ENCODE data around the gene KMO.

The KMO gene

DNA sequence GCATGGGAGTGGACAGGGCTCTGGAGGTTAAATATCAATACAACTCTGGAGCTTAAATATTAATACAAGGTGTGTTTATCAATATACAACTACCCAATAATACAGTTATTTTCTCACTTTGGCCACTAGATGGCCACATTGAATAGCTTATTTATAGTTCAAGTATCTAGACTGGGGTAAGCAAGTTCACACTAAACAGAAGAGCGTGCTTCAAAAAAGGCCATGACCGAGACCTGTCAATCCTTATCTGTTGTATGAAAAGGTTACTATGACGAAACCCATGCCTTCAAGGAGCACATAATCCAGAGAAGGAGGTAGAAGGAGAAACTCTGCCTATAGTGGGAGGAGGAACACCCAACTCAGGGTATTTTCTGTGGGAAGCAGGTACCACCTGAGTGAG lies 78.9 kb downstream of the KMO start:
- Histone ChIP-seq H4K91ac (ENCODE audit: low read length) (no peak overlapping the region), H3K4me1 (ENCODE audit: control insufficient read depth, insufficient read depth, low read depth, low read length) (peaks cover 11% of the 10 kb centered on the region), H3K9me3 (ENCODE audit: control insufficient read depth, low read length) (no peaks in the 10 kb centered on the region), H2AFZ (ENCODE audit: low read depth, low read length) (no peak overlapping the region), H3K18ac (ENCODE audit: low read depth in 1 of 2, low read length in 2 of 2) (no peak overlapping the region), H2BK5ac (ENCODE audit: low read depth, low read length, poor library complexity, severe bottlenecking) (no peak overlapping the region), H3K27ac (ENCODE audit: low read length, poor library complexity, severe bottlenecking) (no peak overlapping the region), H3K4ac (ENCODE audit: low read depth in 1 of 2, low read length in 2 of 2) (no peak overlapping the region), H3K4me3 (ENCODE audit: insufficient read depth in 1 of 2, low read depth in 1 of 2, low read length in 2 of 2) (no peak overlapping the region), H4K8ac (ENCODE audit: low read length) (no peak overlapping the region), H2AK5ac (ENCODE audit: low read length, severe bottlenecking) (no peak overlapping the region), H3K36me3 (ENCODE audit: control insufficient read depth in 1 of 2, insufficient read depth in 2 of 2, low read depth in 1 of 2, low read length in 2 of 2) (no peaks in the 10 kb centered on the region), H3K14ac (ENCODE audit: low read length in 2 of 2) (no peak overlapping the region), H3K23ac (ENCODE audit: low read length in 2 of 2) (no peak overlapping the region), H2BK12ac (ENCODE audit: low read length in 2 of 2) (peak overlapping the region in 1 of 2 experiments; percentile 68), H2BK120ac (ENCODE audit: low read depth, low read length) (no peak overlapping the region), H3K9ac (ENCODE audit: low read length) (peak overlapping the region; percentile 88), H3K4me2 (ENCODE audit: low read length, poor library complexity, severe bottlenecking) (no peak overlapping the region), H3K27me3 (ENCODE audit: control insufficient read depth in 1 of 2, insufficient read depth in 1 of 2, low read length in 2 of 2) (no peaks in the 10 kb centered on the region), H2BK15ac (ENCODE audit: low read depth, poor library complexity, severe bottlenecking) (no peak overlapping the region), H3K79me1 (replicated peaks; ENCODE audit: low read length, poor library complexity, severe bottlenecking) (peaks cover 3% of the 10 kb centered on the region)
- DNase-seq: peak; percentile 81
- WGBS: 11% methylated on average over 3 of the region's 3 CpGs

DNA sequence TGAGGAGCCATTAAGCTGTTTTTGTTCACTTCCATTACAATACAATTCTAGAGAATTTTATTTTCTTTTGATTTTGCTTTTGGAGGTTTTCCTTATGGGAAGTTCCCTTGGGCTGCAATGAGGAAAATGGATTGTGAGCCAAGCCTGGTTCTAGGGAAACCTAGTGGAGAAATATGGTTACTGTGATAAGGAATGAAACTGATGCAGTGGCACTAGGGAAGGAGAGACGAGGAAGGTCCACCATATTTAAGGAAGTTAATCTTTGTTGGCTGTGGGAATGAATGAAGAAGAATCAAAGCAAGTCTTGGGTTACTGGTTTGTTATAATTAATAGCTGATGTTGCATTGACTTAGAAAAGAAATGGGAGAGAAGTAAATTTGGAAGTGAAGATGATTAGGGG lies 79.6 kb downstream of the KMO start:
- no peak overlapping the region for H2BK15ac ChIP-seq (ENCODE audit: low read depth, poor library complexity, severe bottlenecking)
- H3K79me1 ChIP-seq (replicated peaks; ENCODE audit: low read length, poor library complexity, severe bottlenecking): peaks cover 3% of the 10 kb centered on the region
- no peak overlapping the region for H3K4me3 ChIP-seq (ENCODE audit: insufficient read depth in 1 of 2, low read depth in 1 of 2, low read length in 2 of 2)
- H2BK12ac ChIP-seq (ENCODE audit: low read length in 2 of 2): peak overlapping the region; percentile 15 to 55
- H3K9me3 ChIP-seq (ENCODE audit: control insufficient read depth, low read length): no peaks in the 10 kb centered on the region
- no peaks in the 10 kb centered on the region for H3K36me3 ChIP-seq (ENCODE audit: control insufficient read depth in 1 of 2, insufficient read depth in 2 of 2, low read depth in 1 of 2, low read length in 2 of 2)
- no peak overlapping the region for H3K4me2 ChIP-seq (ENCODE audit: low read length, poor library complexity, severe bottlenecking)
- H3K14ac ChIP-seq (ENCODE audit: low read length in 2 of 2): no peak overlapping the region
- peak overlapping the region; percentile 57 for H2AK5ac ChIP-seq (ENCODE audit: low read length, severe bottlenecking)
- peaks cover 11% of the 10 kb centered on the region for H3K4me1 ChIP-seq (ENCODE audit: control insufficient read depth, insufficient read depth, low read depth, low read length)
- no peak overlapping the region for H2BK5ac ChIP-seq (ENCODE audit: low read depth, low read length, poor library complexity, severe bottlenecking)
- no peak overlapping the region for H2BK120ac ChIP-seq (ENCODE audit: low read depth, low read length)
- H2AFZ ChIP-seq (ENCODE audit: low read depth, low read length): no peak overlapping the region
- no peak overlapping the region for H4K91ac ChIP-seq (ENCODE audit: low read length)
- H3K4ac ChIP-seq (ENCODE audit: low read depth in 1 of 2, low read length in 2 of 2): no peak overlapping the region
- H3K18ac ChIP-seq (ENCODE audit: low read depth in 1 of 2, low read length in 2 of 2): no peak overlapping the region
- whole genome bisulfite sequencing: 95% methylated on average over 1 of the region's 1 CpG
- H3K23ac ChIP-seq (ENCODE audit: low read length in 2 of 2): no peak overlapping the region
- no peak overlapping the region for H3K27ac ChIP-seq (ENCODE audit: low read length, poor library complexity, severe bottlenecking)
- H3K9ac ChIP-seq (ENCODE audit: low read length): peak overlapping the region; percentile 88
- no peaks in the 10 kb centered on the region for H3K27me3 ChIP-seq (ENCODE audit: control insufficient read depth in 1 of 2, insufficient read depth in 1 of 2, low read length in 2 of 2)
- H4K8ac ChIP-seq (ENCODE audit: low read length): no peak overlapping the region
- DNase-seq: no peak

DNA sequence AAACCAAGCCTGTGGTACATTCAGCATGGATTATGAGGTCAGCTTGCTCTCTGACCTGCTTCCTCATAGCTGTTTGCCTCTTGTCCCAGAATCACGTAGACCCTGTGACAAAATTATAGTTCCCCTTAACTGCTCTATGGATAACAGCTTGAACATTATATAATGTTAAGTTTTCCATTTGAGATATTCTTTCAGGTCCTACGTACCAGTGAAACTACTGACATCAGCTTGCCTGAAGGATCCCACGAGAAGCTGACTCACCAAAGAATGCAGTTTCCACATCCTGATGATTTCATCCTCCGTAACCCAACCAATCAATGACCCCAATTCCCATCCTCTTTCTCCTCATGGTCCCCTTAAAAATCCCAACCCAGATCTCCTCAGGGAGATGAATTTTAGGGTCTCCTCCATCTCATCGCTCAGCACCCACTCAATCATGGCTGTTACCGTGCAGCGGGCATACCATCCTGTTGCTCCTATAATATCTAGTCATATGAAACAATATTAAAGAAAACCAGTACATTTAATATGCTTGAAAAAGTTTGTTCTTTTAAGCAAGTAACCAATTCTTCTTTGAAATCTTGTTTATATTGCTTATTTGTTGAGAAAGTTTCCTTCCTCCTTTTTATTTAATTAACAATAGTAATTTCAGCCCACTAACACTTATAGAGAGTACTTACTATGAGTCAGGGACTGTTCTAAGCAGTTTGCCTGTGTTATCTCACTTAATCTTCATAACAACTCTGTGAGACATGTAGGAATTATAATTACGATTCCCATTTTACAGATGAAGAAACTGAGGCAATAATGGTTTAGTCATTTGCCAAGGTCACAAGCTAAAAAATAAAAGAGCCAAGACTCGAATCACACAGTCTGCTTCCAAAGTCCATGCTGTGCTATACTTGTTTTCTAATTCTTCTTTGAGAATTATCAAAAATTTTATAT lies 80.6 kb downstream of the KMO start:
- Histone ChIP-seq H3K14ac (ENCODE audit: low read length in 2 of 2) (no peak overlapping the region), H2AK5ac (ENCODE audit: low read length, severe bottlenecking) (no peak overlapping the region), H3K4ac (ENCODE audit: low read depth in 1 of 2, low read length in 2 of 2) (no peak overlapping the region), H4K8ac (ENCODE audit: low read length) (no peak overlapping the region), H3K4me1 (ENCODE audit: control insufficient read depth, insufficient read depth, low read depth, low read length) (peaks cover 10% of the 10 kb centered on the region), H3K27me3 (ENCODE audit: control insufficient read depth in 1 of 2, insufficient read depth in 1 of 2, low read length in 2 of 2) (no peaks in the 10 kb centered on the region), H4K91ac (ENCODE audit: low read length) (no peak overlapping the region), H3K9ac (ENCODE audit: low read length) (peak overlapping the region; percentile 88), H3K4me3 (ENCODE audit: insufficient read depth in 1 of 2, low read depth in 1 of 2, low read length in 2 of 2) (peak overlapping the region in 1 of 2 experiments; percentile 48), H3K27ac (ENCODE audit: low read length, poor library complexity, severe bottlenecking) (peak overlapping the region; percentile 79), H2AFZ (ENCODE audit: low read depth, low read length) (no peak overlapping the region), H3K9me3 (ENCODE audit: control insufficient read depth, low read length) (no peaks in the 10 kb centered on the region), H3K23ac (ENCODE audit: low read length in 2 of 2) (no peak overlapping the region), H2BK12ac (ENCODE audit: low read length in 2 of 2) (no peak overlapping the region), H3K18ac (ENCODE audit: low read depth in 1 of 2, low read length in 2 of 2) (no peak overlapping the region), H3K79me1 (replicated peaks; ENCODE audit: low read length, poor library complexity, severe bottlenecking) (peaks cover 3% of the 10 kb centered on the region), H3K36me3 (ENCODE audit: control insufficient read depth in 1 of 2, insufficient read depth in 2 of 2, low read depth in 1 of 2, low read length in 2 of 2) (no peaks in the 10 kb centered on the region), H2BK15ac (ENCODE audit: low read depth, poor library complexity, severe bottlenecking) (no peak overlapping the region), H2BK120ac (ENCODE audit: low read depth, low read length) (no peak overlapping the region), H3K4me2 (ENCODE audit: low read length, poor library complexity, severe bottlenecking) (no peak overlapping the region), H2BK5ac (ENCODE audit: low read depth, low read length, poor library complexity, severe bottlenecking) (no peak overlapping the region)
- 30% methylated on average over 5 of the region's 9 CpGs for WGBS
- peak; percentile 94 for DNase-seq

DNA sequence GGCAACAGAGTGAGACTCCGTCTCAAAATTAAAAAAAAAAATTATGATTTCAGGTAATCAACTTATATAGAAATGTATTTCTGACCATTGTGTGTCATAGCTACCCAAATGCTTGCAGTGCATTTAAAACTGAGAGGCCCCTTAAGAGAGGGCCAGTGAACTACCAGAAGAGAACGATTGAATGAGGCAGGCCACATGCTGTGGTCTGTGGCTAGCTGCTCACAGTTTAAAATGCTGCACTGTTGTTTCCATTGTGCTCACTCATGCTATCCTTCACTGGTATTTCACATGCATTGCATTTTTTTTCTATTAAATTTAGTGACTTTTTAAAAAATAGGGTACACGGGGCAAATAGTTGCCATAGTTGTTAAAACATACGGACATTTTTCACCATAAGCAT lies 82.0 kb downstream of the KMO start:
- Histone ChIP-seq H3K18ac (ENCODE audit: low read depth in 1 of 2, low read length in 2 of 2) (no peak overlapping the region), H3K9ac (ENCODE audit: low read length) (no peak overlapping the region), H2BK5ac (ENCODE audit: low read depth, low read length, poor library complexity, severe bottlenecking) (peak overlapping the region; percentile 22), H3K27ac (ENCODE audit: low read length, poor library complexity, severe bottlenecking) (peak overlapping the region; percentile 74), H3K23ac (ENCODE audit: low read length in 2 of 2) (no peak overlapping the region), H2AFZ (ENCODE audit: low read depth, low read length) (no peak overlapping the region), H2BK15ac (ENCODE audit: low read depth, poor library complexity, severe bottlenecking) (no peak overlapping the region), H4K8ac (ENCODE audit: low read length) (no peak overlapping the region), H4K91ac (ENCODE audit: low read length) (no peak overlapping the region), H3K4ac (ENCODE audit: low read depth in 1 of 2, low read length in 2 of 2) (no peak overlapping the region), H3K9me3 (ENCODE audit: control insufficient read depth, low read length) (no peaks in the 10 kb centered on the region), H2BK120ac (ENCODE audit: low read depth, low read length) (no peak overlapping the region), H3K14ac (ENCODE audit: low read length in 2 of 2) (no peak overlapping the region), H3K4me2 (ENCODE audit: low read length, poor library complexity, severe bottlenecking) (no peak overlapping the region), H3K4me3 (ENCODE audit: insufficient read depth in 1 of 2, low read depth in 1 of 2, low read length in 2 of 2) (no peak overlapping the region), H2AK5ac (ENCODE audit: low read length, severe bottlenecking) (no peak overlapping the region), H3K79me1 (replicated peaks; ENCODE audit: low read length, poor library complexity, severe bottlenecking) (peaks cover 5% of the 10 kb centered on the region), H3K4me1 (ENCODE audit: control insufficient read depth, insufficient read depth, low read depth, low read length) (peaks cover 9% of the 10 kb centered on the region), H3K36me3 (ENCODE audit: control insufficient read depth in 1 of 2, insufficient read depth in 2 of 2, low read depth in 1 of 2, low read length in 2 of 2) (no peaks in the 10 kb centered on the region), H3K27me3 (ENCODE audit: control insufficient read depth in 1 of 2, insufficient read depth in 1 of 2, low read length in 2 of 2) (no peaks in the 10 kb centered on the region), H2BK12ac (ENCODE audit: low read length in 2 of 2) (no peak overlapping the region)
- 97% methylated on average over 3 of the region's 4 CpGs for WGBS
- DNase-seq: no peak

All from mesenchymal stem cell (in vitro differentiated cells and primary cell).